GM21381 (cell line): ENCODE data around the gene FOXP1.

Experiments
- ATAC-seq: cut with Tn5 transposase; IDR thresholded peaks from one replicate; pipeline ENCODE4 v1.9.1; 2021; ENCODE audit warnings: mild to moderate bottlenecking, moderate library complexity; ENCODE audit not compliant: unreplicated experiment

The FOXP1 gene

DNA sequence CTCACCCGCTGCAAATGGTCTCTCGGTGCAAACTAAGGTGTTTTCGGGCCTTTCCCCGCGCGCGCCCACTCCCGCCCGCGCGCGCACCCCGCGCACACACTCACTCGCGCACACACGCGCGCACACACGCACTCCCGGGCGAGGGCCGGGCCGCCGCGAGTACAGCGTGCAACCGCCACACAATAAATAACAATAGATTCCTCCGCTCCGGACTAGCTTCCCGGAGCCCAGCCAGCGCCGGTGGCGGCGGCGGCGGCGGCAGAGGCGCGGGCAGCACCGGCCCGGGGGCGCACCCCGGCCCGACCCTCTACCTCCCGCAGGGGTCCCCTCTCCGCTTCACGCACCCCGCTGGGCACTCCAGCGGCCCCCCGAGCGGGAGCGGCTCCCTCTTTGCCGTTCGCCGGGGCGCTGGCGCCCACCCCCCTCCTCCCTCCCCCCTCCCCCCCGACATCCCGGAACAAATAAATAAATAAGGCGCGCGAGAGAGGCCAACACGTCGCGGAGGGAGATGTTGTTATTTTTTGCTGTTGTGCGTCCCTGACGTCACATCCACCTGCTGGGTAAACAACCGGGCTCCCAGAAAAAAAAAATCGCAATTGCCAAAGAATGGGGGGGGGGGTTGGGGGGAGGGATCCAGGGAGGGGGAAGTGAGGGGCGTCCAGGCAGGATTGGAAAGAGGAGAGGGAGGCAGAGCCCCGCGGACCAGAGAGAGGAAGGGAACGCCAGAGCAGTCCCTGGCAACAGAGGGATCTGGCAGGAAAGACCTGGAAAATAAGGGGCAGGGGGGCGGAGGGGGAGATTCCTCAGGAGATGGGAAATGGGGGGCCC is at the start of gene FOXP1:
TSS of gene FOXP1 (minus strand) at position 163 of the 828 bp plus-strand sequence. CDS start 385,347 bp downstream, outside the sequence.
- ATAC-seq: no peak

- ATAC-seq: no peak
These were observed 46.2 kb upstream of the FOXP1 start for GRCh38 chr3:71629711-71630110.

GRCh38 chr3:71629289-71629688 is 45.8 kb upstream of the FOXP1 start:
- ATAC-seq: no peak

DNA sequence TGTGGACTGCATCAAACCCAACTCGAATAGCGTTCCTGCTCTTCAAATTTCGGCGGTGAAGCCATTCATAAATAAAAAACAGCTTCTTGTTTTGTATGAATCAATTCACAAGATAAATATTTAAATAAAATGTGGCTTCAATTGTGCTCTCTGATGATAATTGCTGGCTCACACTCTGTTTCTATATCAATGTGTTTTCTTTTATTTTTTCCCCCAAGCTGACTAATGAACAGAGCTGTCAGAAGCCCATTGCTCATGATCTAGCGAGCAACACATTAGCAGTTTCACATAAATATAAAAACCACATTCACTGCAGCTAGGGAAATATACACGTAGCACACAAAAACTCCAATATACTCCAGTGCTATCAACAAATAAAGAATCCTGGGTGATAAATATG is 45.0 kb upstream of the FOXP1 start:
- no peak for ATAC-seq

DNA sequence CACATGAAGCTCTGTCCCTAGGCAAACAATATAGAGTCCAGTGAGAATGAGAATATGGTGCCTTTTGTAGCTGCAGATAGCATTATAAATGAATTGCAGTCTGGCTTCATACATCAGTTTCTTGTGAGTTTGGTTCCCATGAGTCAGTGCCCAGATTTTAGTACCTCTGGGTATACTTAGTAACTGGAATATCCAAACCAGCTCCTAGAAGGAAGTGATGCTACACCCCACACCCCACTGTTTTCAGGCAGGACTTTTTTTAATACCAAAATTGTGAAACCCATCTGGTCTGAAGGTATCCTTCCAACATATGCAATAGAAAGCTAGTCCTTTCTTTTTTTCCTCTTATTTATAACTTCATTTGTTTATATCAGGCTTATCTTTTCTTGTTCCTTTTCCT is 42.1 kb upstream of the FOXP1 start:
- ATAC-seq: no peak

DNA sequence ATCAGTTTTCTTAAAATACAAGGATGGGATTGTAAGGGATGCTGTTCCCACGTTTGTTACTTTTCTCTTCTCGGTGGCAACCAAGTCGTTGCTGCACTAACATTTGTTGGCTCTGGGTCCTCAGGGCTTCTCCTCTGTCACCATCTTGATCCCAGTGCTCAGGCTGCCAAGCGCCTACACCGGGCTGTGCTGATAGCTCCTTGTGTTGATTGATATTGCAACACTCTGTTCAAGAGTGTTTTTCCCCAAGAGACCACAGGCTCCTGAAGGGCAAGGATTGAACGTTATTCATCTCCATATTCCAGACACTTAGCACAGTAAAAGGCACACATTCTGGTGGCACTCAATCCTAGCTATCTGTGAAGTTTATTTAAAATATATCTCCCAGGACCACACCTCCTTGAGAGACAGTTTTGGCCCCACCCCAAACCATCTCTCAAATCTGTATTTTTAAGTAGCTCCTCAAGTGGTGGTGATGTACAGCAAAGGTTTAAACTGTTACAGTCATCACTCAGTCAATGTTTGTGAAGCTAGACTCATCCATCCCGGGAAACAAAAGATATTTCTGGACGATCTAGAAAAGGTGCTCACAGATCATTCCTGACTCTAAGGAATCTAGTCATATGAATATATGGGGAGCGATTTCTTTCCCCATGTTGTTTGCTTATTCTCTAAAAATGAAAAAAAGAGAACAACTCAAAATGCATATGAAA is 38.5 kb upstream of the FOXP1 start:
- no peak for ATAC-seq

GRCh38 chr3:71618538-71618937 is 35.0 kb upstream of the FOXP1 start:
- ATAC-seq: no peak

GRCh38 chr3:71616571-71617021 is 33.1 kb upstream of the FOXP1 start:
- no peak for ATAC-seq

DNA sequence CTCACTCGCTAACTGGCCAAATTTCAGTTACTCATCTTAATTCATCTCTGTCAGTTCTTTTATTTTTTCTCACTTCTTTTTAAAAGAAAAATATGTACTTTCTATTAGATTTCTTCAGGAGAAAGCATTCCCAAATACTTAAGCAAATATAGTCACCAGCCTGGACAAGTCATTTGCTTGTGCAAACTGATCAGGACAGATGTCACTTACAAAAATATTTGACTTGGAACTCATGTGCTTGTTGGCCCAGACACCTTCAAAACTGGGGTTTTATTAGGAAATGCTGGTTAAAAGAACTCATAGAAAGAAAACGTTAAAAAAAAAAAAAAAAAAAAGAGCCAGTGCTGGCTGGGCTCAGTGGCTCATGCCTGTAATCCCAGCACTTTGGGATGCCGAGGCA is 31.3 kb upstream of the FOXP1 start:
- ATAC-seq: no peak

DNA sequence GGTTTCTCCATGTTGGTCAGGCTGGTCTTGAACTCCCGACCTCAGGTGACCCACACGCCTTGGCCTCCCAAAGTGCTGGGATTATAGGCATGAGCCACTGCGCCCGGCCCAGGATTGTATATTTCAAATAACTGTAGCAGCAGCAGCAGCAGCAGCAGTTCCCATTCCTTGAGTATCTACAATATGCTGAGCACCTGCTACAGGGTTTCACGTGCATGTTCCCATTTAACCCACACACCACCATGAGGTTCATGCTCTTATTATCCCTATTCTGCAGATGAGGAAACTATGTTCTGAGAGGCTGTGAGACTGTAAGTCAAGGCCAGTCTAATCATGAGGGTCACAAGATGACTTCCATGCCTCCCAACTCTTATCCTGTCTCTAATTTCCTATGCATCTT is 30.9 kb upstream of the FOXP1 start:
- no peak for ATAC-seq

- ATAC-seq: no peak
These were observed 27.6 kb upstream of the FOXP1 start for GRCh38 chr3:71611099-71611498.

DNA sequence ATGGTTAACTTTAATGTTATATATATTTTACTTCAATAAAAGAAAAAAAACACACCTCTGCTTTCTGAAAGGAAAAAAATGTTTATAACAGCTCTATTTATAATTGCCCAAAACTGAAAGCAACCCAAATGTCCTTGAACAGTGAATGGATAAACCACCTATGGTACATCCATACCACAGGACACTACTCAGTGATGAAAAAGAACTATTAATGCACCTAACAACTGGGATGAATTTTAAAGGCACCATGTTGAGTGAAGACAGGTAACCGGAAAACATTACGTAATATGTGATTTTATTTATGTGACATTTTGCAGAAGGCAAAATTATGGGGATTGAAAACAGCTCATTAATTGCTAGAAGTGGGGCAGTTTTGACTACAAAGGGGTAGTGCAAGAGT is 23.8 kb upstream of the FOXP1 start:
- no peak for ATAC-seq

DNA sequence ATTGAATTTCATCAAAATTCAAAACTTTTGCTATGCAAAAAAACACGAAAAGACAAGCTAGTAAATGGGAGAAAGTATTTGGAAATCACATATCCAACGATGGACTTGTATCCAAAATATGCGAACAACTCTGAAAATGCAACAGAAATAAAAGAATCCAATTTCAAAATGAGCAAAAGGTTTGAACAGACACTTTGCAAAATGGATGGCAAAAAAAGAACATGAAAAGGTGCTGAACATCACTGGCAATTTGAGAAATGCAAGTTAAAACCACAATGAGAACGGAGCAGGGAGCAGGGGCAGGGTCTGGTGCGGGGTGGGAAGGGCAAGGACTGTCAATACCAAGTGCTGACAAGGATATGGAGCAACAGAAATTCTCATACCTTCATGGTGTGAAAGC is 23.1 kb upstream of the FOXP1 start:
- no peak for ATAC-seq

DNA sequence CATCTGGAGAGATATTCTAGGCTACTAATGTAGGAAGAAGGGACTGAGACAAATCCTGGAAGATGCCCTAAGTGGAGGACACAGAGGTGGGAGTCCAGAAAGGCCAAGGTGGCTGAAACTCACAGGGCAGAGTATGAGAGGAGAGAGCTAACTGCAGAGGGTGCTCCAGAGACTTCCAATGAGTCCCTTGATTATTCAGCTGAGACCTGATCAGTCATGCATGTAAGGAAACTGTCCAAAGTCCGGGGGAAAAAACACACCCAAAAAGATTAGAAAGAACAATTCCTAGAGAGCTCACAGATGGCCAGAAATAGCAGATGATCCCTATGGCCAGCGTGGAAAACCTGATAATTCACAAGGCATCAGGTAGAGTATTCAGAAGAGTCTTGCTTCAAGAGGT is 18.7 kb upstream of the FOXP1 start:
- ATAC-seq: no peak

DNA sequence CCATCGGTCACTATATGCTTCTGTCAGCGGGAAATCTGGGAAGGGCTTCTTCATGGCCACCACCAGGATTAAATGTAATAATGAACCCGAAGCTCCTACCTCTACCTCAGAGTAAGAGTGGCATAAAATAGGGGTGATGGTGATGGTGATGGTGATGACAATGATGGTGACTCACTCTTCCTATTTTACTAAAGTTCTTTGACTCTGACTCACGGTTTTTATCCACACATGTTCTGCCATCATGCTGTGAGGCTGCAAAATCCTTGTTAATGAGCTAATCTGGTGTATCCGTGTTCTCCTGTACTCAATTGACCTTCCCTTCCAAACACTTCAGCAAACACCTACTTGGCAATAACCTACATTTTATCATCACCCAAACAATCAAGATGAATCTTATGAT is 18.3 kb upstream of the FOXP1 start:
- no peak for ATAC-seq

GRCh38 chr3:71600646-71601288 is 17.2 kb upstream of the FOXP1 start:
- no peak for ATAC-seq

DNA sequence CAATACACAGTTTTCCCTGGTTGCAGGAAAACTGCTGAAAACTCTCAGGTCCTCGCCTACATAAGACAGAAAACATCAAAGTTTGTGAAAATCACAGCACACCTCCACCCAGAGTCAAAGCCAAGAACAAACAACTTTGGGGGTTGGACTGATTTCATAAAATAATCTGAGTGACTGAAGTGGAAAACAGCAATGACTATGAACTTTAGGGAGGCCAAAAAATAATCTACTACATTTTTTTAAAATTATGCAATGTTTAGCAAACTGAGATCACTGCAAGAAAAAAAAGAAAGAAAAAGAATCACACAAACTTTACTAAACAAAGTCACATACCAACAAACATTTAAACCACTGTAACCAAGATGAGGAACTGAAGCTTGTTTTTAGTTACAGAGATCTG is 15.9 kb upstream of the FOXP1 start:
- no peak for ATAC-seq

GRCh38 chr3:71598292-71598691 is 14.8 kb upstream of the FOXP1 start:
- ATAC-seq: no peak

DNA sequence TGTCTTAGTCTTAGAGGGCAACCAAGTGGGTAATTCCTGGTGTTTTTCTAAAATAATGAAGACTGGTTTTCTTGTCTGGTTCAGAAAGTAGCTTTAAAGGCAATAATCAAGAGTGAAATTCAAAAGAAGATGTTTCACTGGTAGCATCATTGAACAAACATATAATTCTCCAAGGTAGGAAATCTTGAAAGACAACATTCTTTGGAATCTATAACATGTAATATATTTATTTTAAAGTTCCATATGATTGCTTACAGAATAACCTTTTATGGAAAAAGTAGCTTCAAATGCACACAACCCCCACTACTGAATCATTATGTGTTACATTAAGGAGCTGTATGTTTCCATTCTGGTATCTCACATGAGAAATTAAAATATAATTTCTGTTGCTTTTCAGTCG is 13.8 kb upstream of the FOXP1 start:
- ATAC-seq: no peak

DNA sequence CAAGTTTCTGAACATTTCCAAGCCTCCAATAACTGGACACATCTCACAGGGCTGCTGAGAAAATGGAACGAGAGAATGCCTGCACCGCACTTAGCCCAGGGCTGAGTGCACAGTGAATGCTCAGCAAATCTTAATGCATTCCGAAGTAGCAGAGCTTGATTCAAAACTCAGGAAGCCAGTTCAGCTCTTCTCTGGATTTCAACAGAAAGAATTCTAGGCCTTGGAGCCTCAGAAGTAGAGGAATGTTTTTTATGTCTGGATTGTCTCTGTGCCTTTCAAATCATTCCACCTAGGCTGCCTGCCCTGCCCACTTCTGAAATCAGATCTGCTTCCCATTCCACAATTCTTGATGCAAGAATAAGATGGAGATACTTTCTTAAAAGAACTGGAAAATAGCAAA is 9.6 kb upstream of the FOXP1 start:
- no peak for ATAC-seq

DNA sequence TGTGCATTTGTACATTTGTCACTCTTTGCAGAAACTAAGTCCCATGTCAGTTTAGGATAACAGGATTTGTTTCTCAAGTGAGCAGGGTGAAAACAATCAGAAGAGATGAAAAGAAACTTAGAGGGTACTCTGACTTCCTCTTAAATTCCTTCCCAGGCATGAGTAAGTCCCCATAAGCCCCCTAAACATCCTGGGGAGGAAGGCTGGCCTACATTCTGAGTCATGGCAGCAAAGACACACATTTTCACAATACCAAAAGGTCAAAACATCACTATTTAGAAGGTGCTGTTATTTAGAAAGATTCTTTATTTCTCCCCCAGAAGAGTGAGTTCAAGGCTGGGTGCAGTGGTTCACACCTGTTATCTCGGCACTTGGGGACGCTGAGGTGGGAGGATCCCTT is 7.6 kb upstream of the FOXP1 start:
- no peak for ATAC-seq

DNA sequence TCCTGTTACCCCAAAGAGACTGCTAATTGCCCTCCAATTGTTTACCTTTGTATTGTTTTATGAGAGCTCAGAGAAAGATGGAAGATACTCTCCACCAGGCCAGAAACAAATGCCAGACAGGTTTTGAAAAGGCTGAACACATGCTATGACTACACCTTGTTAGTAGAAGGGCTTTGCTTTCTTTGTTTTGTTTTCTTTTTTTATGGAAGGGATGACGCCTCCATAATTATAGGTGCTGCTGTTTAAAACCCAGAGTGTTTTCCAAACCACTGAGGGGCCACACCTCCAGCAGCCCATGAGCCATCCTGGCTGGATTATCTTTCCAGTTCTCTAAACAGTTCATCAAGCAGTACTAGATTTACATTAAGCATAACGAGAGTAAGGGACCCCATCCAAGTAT is 5.6 kb upstream of the FOXP1 start:
- no peak for ATAC-seq
